Astrocyte (in vitro differentiated cells and primary cell): ENCODE measurements around the gene EYS. TPM values are rescaled to one million over a fixed set of nuclear protein-coding genes. Genes with fewer than 3 reads are reported as not detected.

Source experiments
- DNase-seq: peaks from one replicate; pipeline ENCODE4 v3.0.0-alpha.2; 2010; ENCODE audit warnings: low read depth
- FAIRE-seq: peaks from 2 replicates; lab custom pipeline; 2011; peaks lifted over from hg19 to GRCh38; lab: Jason Lieb, UNC
- H2AFZ ChIP-seq: 2 replicates; pipeline ENCODE4 v1.6.0; 2012; ENCODE audit warnings: low read depth, low read length, inconsistent platforms
- H3K27ac ChIP-seq: 2 replicates; pipeline ENCODE4 v1.5.1; 2011; ENCODE audit warnings: low read depth, low read length, inconsistent platforms
- H3K27me3 ChIP-seq: 2 replicates; pipeline ENCODE4 v1.6.0; 2011; ENCODE audit warnings: low read length, inconsistent platforms; ENCODE audit not compliant: insufficient read depth
- H3K36me3 ChIP-seq: 2 replicates; pipeline ENCODE4 v1.5.1; 2011; ENCODE audit warnings: low read length, inconsistent platforms; ENCODE audit not compliant: insufficient read depth
- H3K4me1 ChIP-seq: 2 replicates; pipeline ENCODE4 v1.5.1; 2011; ENCODE audit warnings: low read length, inconsistent platforms; ENCODE audit not compliant: insufficient read depth
- H3K4me2 ChIP-seq: 2 replicates; pipeline ENCODE4 v1.6.0; 2012; ENCODE audit warnings: low read length, inconsistent platforms
- H3K4me3 ChIP-seq: 2 replicates; pipeline ENCODE4 v1.5.1; 2011; ENCODE audit warnings: low read depth, mild to moderate bottlenecking, low read length, inconsistent platforms; ENCODE audit not compliant: insufficient read depth
- H3K79me2 ChIP-seq: 2 replicates; pipeline ENCODE4 v1.6.0; 2012; ENCODE audit warnings: mild to moderate bottlenecking, low read length, inconsistent platforms; ENCODE audit not compliant: insufficient read depth
- H3K9ac ChIP-seq: 2 replicates; pipeline ENCODE4 v1.6.0; 2012; ENCODE audit warnings: mild to moderate bottlenecking, low read length, inconsistent platforms
- H3K9me3 ChIP-seq: 2 replicates; pipeline ENCODE4 v1.5.1; 2012; ENCODE audit warnings: low read depth, mild to moderate bottlenecking, low read length, inconsistent platforms; ENCODE audit not compliant: insufficient read depth
- H4K20me1 ChIP-seq: 2 replicates; pipeline ENCODE4 v1.6.0; 2012; ENCODE audit warnings: low read length, inconsistent platforms; ENCODE audit not compliant: insufficient read depth
- H3K27ac Mint-ChIP-seq: one replicate; pipeline ENCODE4 v1.8.0; 2021; ENCODE audit warnings: mild to moderate bottlenecking, mixed read lengths; ENCODE audit not compliant: unreplicated experiment
- H3K27me3 Mint-ChIP-seq: one replicate; pipeline ENCODE4 v1.8.0; 2021; ENCODE audit warnings: low read depth, mixed read lengths; ENCODE audit not compliant: unreplicated experiment
- H3K36me3 Mint-ChIP-seq: one replicate; pipeline ENCODE4 v1.8.0; 2021; ENCODE audit warnings: low read depth, mixed read lengths; ENCODE audit not compliant: unreplicated experiment
- H3K4me1 Mint-ChIP-seq: one replicate; pipeline ENCODE4 v1.8.0; 2021; ENCODE audit warnings: low read depth, mixed read lengths; ENCODE audit not compliant: unreplicated experiment
- H3K4me3 Mint-ChIP-seq: one replicate; pipeline ENCODE4 v1.8.0; 2021; ENCODE audit warnings: mild to moderate bottlenecking, moderate library complexity, mixed read lengths; ENCODE audit not compliant: unreplicated experiment
- H3K9me3 Mint-ChIP-seq: one replicate; pipeline ENCODE4 v1.8.0; 2021; ENCODE audit warnings: mild to moderate bottlenecking, mixed read lengths; ENCODE audit not compliant: unreplicated experiment
- CTCF ChIP-seq: IDR thresholded peaks from 2 replicates; pipeline ENCODE4 v1.5.1; 2011; ENCODE audit warnings: low read depth, mild to moderate bottlenecking, inconsistent platforms, low read length, moderate library complexity; ENCODE audit not compliant: insufficient read depth
- EZH2 ChIP-seq: IDR thresholded peaks from 2 replicates; pipeline ENCODE4 v1.6.1; 2012; ENCODE audit warnings: mild to moderate bottlenecking, low read length, inconsistent platforms; ENCODE audit not compliant: insufficient read depth
- total RNA-seq: library from RNA; stranded (reverse); gene quantifications from 2 replicates; pipeline ENCODE4 v1.2.1, GENCODE V29; 2021

EYS gene
- total RNA-seq, 1 donor from 2014 or later = 0.16 TPM

- TF ChIP-seq CTCF = no peak
- TF ChIP-seq EZH2 = no peak
- Histone ChIP-seq H2AFZ (no peak overlapping the region), H3K36me3 (no peaks in the 10 kb centered on the region), H3K4me2 (no peak overlapping the region), H3K4me3 (no peak overlapping the region), H3K27ac (no peak overlapping the region), H4K20me1 (no peaks in the 10 kb centered on the region), H3K9ac (no peak overlapping the region), H3K9me3 (no peaks in the 10 kb centered on the region), H3K27me3 (no peaks in the 10 kb centered on the region), H3K4me1 (no peaks in the 10 kb centered on the region), H3K79me2 (no peaks in the 10 kb centered on the region)
- FAIRE-seq (no peak), DNase-seq (no peak)
- Mint-ChIP-seq H3K36me3 (no peaks in the 10 kb centered on the region), H3K9me3 (no peaks in the 10 kb centered on the region), H3K27me3 (no peaks in the 10 kb centered on the region), H3K4me1 (no peaks in the 10 kb centered on the region), H3K27ac (no peak overlapping the region), H3K4me3 (no peak overlapping the region)
Measured at GRCh38 chr6:64310214-64310613, 1396.8 kb downstream of the EYS start.

- no peak overlapping the region for H2AFZ ChIP-seq
- Mint-ChIP-seq H3K36me3 (no peaks in the 10 kb centered on the region), H3K4me3 (no peak overlapping the region), H3K4me1 (no peaks in the 10 kb centered on the region), H3K27me3 (no peaks in the 10 kb centered on the region), H3K9me3 (peaks cover 4% of the 10 kb centered on the region), H3K27ac (no peak overlapping the region)
- H3K27me3 ChIP-seq = no peaks in the 10 kb centered on the region
- no peaks in the 10 kb centered on the region for H3K36me3 ChIP-seq
- no peaks in the 10 kb centered on the region for H3K79me2 ChIP-seq
- H4K20me1 ChIP-seq = no peaks in the 10 kb centered on the region
- H3K9me3 ChIP-seq = no peaks in the 10 kb centered on the region
- no peak overlapping the region for H3K4me2 ChIP-seq
- H3K4me3 ChIP-seq = no peak overlapping the region
- H3K27ac ChIP-seq = no peak overlapping the region
- no peak overlapping the region for H3K9ac ChIP-seq
- DNase-seq (no peak), FAIRE-seq (no peak)
- TF ChIP-seq CTCF (no peak), EZH2 (no peak)
- no peaks in the 10 kb centered on the region for H3K4me1 ChIP-seq
Measured at GRCh38 chr6:64301307-64302236, 1405.5 kb downstream of the EYS start.

GRCh38 chr6:64299176-64299575 is 1407.8 kb downstream of the EYS start:
- Mint-ChIP-seq H3K27me3 (no peaks in the 10 kb centered on the region), H3K36me3 (no peaks in the 10 kb centered on the region), H3K27ac (no peak overlapping the region), H3K4me1 (no peaks in the 10 kb centered on the region), H3K4me3 (no peak overlapping the region), H3K9me3 (peaks cover 4% of the 10 kb centered on the region)
- FAIRE-seq = no peak
- Histone ChIP-seq H3K4me2 (no peak overlapping the region), H3K4me3 (no peak overlapping the region), H2AFZ (no peak overlapping the region), H3K4me1 (no peaks in the 10 kb centered on the region), H4K20me1 (no peaks in the 10 kb centered on the region), H3K9me3 (no peaks in the 10 kb centered on the region), H3K36me3 (no peaks in the 10 kb centered on the region), H3K27ac (no peak overlapping the region), H3K9ac (no peak overlapping the region), H3K79me2 (no peaks in the 10 kb centered on the region), H3K27me3 (no peaks in the 10 kb centered on the region)
- DNase-seq = no peak
- no peak for TF ChIP-seq EZH2
- TF ChIP-seq CTCF = no peak
